ENCODE data around the gene SHC4. TPM values are rescaled to one million over a fixed set of nuclear protein-coding genes. Genes with fewer than 3 reads are reported as not detected.
A peak's percentile ranks its signal among the peaks of the same experiment; 100 is the strongest.
"Not testable (repeated sequence)": the region's sequence is repeated elsewhere in the genome, so short reads cannot be mapped to it uniquely, and the experiment has no call there.

Gene SHC4
- total RNA-seq, 1 experiment from 2014 or later, result 10.9 TPM

DNA sequence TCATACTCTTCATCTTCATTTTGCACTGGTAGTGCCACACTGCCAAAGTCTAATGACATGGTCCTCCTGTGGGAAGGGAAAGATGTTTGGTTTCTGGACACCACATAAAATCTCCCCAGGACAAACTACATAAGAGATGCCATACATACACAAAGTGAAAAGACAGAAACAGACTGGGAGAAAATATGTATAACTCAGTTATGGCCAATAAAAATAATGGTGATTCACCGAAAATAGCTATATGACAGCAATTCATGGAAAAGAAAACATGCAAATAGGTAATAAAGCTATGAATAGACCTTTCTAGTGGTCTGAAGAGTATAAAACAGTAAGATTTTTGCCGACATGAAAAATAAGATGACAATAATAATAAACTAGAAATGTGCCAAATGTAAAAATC lies 158.1 kb downstream of the SHC4 start:
- no peak for DNase-seq (ENCODE audit: extremely low read depth, low read depth)

DNA sequence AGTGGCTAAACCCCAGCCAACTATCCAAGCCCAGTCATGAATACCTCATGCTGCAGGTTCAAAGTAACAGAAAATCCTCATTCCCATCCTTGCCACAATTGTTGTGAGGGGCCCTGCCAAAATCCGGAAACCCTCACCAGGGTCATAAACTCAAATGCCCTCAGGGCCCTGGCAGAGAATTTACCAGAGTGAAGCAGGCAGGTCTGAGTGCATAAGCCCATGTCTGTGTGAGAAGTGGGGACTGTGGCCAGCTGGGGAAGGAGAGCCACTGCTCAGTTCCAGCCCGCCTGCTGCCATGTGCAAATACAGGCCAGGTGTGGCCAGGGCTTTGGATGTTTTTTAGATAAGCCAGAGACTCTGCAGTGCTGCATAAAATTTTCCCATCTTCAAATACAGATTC lies 159.8 kb downstream of the SHC4 start:
- no peak for DNase-seq (ENCODE audit: extremely low read depth, low read depth)

DNA sequence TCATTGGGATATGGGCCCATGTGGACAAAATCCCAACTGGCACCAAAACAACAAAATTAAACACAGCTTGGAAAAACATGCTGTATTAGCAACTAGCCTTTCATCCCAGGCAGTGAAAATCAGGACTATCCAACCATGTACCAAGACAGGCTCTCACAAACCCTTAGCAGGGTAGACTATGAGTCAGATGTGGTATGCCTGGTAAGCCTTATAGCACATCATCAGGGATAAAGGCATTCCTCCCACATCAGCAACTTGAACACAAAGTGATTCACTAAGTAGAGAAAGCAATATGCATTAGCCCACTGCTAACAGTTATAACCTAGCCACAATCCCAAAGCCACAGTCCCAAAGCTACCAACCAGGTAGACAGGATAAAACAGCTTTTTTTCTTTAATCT lies 160.9 kb downstream of the SHC4 start:
- DNase-seq (ENCODE audit: extremely low read depth, low read depth), result no peak

DNA sequence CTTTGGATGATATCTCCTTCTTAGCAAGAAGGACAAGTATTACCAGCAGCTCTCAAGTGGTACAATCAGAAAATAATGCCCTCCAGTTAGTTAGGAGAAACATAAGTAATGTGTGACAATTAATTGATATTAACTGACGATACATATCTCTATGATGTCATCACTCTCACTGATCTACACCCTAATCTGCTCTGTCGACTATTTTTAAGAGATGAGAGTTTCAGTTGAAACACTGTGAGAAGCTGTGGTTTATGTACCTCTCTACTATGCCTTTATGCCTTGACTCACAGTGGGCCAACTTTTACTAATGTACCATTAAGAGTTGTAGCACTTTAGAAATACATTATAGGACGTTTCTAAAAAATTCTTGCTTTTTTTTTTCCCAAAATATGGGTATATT lies 161.5 kb downstream of the SHC4 start:
- DNase-seq (ENCODE audit: extremely low read depth, low read depth), result no peak

DNA sequence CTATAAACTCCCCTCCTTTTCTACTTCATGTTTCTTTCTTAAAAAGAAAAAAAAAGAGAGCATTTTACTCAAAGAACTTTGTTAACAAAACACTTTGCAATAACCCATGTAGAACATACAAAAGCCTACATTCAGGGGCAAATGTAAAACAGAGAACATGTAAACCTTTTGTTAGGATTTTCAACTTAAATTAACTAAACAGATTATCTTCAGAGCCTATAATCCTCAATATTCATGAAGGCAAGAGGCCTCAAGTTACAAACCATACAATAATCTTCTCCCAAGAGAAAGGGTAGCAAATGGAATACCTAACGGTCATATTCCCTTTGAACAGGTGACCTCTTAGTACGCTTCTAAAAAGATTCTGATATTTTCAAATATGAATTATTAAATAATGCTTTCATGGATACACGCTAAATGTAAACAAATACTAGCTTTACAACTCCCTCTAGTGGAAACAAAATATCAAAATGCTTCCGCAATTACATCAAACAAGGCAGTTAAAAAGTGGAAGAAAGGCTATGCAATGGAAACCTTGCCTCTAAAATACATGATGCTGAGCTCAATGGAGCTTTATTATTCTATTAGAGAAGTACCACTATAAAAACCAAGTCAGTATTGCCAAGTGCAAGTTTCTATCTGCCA lies 162.8 kb downstream of the SHC4 start:
- DNase-seq (ENCODE audit: extremely low read depth, low read depth), result peak; percentile 17

DNA sequence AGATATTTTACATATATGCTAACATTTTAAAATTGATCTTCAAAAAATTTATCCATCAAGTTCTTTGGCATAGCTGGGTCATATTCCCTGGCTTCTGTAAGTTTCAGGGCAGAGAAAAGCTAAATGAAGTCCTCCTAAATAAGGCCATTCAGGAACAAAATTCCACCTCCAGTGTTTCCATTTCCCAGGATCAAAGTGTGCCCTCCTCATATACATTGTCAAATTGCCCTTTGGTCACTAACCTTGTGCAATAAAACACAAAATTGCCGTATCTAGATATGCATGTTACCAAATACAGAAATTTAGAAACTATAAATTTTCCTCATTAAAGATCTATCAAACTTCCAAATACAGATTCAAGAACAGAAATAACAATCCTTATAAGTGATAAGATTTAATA lies 163.5 kb downstream of the SHC4 start:
- no peak for DNase-seq (ENCODE audit: extremely low read depth, low read depth)

DNA sequence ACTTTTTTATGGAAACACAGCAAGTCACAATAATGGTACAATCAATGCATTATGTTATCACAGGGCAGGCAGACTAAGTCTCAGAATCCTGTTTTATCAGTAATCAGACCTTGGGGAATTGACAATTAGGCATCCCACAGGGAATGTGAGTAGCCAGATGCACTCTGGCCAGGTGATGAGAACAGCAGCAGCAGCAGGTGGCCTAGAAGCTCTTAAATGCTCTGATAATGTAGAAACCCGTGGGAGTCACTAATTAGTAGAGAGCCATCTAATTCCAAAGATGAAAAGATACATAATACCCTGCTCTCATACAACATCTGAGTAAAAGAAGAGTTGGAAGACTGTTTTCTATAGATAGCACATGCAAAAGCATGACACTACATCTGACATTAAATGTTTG lies 165.4 kb downstream of the SHC4 start:
- DNase-seq (ENCODE audit: extremely low read depth, low read depth), result no peak

DNA sequence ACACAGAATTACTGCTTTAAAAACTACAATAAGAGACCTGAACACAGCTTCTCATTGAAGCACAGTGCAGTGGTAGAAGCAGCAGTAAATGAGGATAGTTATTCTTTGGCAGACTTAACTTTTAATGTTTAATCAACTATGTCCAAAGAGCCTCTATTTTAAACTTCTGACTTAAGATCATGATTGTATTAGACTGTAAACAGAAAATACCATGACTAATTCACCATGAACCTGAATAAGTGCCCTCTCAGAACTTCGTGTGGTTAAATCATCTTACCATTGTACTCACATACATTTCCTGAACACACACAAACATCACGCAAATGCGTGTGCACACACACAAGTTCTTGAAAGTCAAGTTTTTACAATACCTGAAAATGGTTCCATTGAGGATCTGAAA lies 166.8 kb downstream of the SHC4 start:
- DNase-seq (ENCODE audit: extremely low read depth, low read depth), result no peak

DNA sequence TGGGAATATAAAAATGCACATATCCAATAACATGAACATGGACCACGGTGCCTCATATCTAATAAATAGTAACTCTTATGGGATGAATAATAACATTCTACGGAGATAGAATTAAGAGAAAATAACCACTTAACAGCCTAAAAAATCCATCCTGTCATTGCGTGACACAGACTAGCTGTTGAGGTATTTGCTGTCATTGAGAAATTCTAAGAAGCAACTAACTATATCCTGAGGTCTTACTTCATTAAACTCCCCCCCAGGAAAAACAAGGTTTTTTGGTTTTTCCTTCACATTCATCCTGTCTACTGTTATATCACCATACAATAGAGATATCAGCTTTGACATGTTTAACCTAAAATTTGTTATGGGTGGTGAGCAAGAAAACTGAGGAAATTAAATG lies 167.2 kb downstream of the SHC4 start:
- DNase-seq (ENCODE audit: extremely low read depth, low read depth), result no peak

DNA sequence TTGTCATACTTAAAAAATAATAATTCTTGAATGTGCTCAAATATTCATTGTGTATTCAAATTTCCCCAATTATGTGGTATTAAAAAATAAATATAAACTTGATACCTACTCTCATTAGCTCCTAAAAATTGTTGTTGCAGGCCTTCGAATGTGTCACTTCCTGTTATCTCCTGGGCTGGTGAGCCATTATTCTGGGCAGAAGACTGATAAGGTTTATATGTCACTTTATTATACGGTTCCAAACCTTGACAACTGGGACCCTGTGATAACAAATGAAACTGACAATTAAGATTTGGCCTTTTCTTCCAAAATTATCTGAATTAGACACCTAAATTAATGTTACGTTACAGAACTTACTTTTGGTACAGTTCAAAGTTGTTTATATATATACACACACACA lies 167.8 kb downstream of the SHC4 start:
- DNase-seq (ENCODE audit: extremely low read depth, low read depth), result no peak

DNA sequence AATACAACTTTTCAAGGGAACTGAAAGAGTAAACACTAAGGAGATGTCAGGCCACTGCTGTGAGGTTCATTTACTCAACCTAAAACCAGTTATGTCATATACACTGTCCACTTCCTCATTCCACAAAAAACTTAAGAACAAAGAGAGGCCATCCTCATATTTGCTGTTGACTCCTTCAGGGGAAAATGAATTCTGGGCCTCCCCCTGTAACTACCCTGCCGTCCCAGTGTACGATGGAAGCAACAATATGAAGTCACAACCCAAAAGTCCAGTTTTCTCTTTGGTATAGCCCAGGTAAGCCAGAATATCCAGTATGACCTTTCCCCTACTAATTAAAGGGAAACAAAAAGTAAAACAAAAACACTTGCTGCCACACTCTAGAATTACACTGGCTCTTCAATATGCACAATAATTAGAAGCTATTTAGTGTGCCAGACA lies 169.0 kb downstream of the SHC4 start:
- no peak for DNase-seq (ENCODE audit: extremely low read depth, low read depth)

DNA sequence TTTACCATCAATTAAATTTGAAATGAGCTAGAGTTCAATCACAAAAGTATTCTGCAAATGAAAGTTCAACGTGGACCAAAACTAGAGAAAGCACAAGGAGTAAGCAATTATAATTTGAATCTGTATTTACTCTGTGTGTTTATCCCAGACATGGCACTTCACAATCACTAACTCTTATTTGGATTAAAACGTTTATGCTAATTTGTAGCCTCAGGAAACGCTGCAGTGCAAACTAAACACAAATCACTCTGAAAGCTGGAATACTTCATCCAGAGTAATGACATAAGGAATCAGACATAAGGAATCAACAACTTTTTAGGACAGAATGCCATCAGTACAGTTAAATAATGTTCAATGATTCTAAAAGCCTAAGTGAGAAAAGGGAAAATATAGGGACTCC lies 171.3 kb downstream of the SHC4 start:
- no peak for DNase-seq (ENCODE audit: extremely low read depth, low read depth)

DNA sequence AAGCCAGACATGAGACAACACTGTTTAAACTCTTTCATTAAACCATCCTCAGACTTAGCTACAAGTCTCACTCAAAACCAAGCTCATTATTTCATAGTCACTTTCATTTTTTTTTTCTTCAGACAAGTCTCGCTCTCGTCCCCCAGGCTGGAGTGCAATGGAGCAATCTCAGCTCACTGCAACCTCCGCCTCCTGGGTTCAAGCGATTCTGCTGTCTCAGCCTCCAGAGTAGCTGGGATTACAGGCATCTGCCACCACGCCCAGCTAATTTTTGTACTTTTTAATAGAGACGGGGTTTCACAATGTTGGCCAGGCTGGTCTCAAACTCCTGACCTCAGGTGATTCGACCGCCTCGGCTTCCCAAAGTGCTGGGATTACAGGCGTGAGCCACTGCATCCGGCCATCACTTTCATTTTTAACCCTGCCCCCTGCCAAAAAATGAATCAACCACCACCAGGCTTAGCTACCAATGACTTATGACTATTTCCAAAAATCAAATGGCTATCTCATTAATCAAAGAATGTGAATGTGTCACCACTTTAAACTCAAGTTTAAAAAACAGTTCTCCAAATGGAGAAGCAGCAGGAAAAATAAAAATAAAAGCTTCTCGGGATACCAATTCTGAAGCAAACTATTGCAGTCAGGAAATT lies 173.1 kb downstream of the SHC4 start:
- DNase-seq (ENCODE audit: extremely low read depth, low read depth), result not testable (repeated sequence)

DNA sequence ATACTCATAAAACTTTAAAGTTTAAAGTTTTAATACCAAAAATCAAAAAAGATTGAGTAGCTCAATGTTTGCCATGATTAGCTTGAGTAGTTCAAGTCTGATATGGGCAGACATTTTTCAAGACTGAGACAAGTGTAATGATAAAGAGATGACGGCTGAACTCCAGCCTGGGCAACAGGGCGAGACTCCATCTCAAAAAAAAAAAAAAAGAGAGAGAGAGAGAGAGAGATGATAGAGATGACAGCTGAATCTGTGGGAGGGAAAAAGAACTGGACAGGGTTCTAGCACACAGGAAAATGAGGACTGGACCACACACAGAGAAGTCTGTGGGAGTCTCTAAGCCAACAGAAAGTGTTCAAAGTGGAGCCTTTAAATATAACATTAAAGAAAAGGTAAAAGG lies 178.0 kb downstream of the SHC4 start:
- DNase-seq (ENCODE audit: extremely low read depth, low read depth), result no peak

DNA sequence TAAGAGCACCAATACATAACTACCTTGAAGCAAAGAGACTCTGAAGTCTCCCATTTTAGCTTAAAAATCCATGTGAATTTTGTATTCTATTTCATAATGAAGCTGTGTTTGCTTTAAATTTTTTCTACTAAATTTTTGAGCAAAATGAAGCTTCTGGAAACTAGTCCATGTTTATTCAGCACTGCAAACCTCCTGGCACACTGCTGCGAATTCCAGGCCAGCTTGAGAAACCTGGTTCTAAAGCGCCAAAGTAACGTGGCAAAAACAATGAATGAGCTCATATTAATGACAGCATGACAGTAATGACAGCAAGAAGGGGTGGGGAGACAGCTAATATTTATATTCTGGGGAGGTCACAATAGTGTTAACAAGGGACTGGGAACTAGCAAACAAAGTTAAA lies 178.5 kb downstream of the SHC4 start:
- no peak for DNase-seq (ENCODE audit: extremely low read depth, low read depth)

DNA sequence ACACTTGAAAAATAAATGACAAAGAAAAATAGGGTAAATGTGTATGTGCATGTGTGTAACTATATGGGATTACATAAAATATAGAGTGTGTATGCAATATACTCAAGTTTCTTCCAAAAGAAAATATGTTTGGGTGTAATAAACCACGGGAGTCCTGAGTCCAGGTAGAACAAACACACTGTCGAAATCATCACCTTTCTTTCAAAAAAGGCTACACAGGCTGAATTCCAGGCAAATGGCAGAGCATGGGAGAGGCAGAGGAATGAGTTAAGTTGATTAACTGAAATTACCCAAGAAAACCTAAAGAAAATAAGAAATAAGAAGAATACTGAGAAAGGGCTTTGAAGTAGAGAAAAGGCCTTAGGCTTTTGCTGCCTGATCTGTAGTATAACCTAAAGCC lies 179.0 kb downstream of the SHC4 start:
- no peak for DNase-seq (ENCODE audit: extremely low read depth, low read depth)

DNA sequence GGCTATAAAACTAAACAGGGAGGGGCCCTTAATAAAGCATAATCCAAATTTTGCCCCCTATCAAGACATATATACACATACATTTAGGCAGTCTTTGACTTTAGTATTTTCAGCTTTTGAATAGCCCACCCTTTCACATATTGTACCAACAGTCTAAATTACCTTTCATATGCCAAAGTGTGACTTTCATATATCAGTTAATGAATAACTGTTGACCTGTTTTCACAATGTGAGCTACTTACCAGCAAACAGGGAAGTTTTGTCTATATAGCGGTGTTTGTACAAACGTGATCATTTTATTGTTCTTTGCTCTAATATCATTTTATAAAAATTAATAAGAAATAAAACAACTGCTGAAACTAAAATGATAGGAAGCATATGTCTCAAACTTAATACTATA lies 180.8 kb downstream of the SHC4 start:
- no peak for DNase-seq (ENCODE audit: extremely low read depth, low read depth)

DNA sequence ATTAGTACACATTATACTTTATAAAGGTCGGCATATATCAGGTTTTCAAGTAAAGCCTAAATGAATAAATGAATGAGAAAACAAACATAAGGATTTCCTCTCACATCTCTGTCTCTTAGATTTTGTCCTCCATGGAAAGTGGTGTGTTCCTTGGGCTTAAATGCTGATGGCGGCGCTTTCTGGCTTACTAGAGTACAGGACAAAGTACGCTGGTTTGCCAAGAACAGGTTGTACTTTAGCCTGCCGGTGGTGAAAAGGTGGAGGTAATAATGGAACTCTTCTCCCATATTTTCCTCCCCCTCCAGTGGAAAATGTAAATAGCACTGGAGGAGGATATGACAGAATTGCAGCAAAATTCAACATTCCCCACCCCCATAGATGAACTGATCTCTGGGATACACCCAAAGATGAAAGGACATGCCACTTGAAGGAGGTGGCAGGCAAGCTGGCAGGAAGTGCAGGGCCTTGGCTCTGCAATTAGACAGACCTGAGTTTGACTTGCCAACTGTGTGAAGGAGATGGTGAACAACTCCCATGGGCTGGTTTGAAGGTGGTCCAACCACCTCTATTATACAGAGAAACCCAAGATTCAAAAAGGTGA lies 182.1 kb downstream of the SHC4 start:
- DNase-seq (ENCODE audit: extremely low read depth, low read depth), result no peak

DNA sequence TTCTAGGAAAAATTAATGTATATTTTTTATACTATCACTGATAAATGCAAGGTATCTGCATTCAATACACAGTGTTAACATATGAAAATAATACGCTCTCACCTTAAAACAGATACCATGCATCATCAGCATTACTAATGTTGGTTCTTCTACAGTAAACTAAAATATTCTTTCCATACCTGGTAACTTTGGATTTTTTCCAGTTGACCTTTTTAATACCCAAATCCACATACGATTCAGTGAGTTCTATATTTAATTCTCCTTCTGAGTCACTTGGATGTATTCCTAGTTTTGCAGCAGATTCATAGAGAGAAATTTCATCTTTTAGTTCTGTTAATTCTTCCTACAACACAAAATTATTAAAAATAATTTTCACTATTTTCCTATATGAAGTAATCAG lies 182.7 kb downstream of the SHC4 start:
- no peak for DNase-seq (ENCODE audit: extremely low read depth, low read depth)

DNA sequence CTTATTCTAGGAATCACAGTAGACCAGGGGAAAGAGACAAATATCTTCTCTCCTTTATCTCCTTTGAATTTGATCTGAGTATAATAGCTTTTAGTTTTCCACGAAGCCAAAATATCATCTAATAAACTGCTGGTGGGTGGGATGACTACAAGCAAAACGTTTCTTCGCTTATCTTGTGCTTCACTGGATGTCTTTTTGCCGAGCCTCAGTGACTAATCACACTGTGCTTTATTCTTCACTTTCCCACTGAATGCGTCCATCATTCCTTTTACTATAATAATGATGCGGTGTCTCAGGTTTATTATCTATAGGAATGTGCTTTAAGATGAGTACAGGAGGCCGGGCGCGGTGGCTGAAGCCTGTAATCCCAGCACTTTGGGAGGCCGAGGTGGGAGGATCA lies 185.4 kb downstream of the SHC4 start:
- DNase-seq (ENCODE audit: extremely low read depth, low read depth), result no peak

DNA sequence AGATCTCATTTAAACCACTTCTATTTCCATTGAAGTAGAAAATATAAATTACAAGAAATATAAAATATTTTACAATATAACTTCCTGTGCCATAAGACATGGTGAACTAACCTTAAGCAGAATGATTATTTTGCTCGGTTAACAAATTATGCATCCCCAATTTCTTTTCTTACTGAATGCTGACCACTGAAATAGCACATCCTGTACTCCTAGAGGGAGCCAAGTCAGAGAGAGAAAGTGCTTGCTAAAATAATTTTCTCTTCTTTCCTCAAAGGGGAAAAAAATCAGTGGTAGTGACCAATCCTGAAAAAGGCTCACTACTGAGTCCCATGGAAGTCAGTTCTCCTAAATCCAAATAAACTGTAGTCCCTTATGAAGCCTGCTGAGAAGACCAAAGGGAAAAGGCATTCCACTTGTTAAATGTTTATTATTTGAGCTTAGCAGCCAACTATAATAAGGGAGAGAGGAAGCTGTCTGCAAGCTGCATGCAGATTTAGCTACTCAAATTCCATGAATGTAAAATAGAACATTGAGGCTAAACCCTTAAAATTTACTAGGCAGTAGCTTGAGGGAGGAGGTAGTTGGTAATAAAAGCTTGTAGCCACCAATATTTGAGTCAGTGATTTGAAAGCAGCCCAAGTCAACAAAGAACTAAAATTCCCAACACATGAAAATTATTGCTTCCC lies 185.9 kb downstream of the SHC4 start:
- no peak for DNase-seq (ENCODE audit: extremely low read depth, low read depth)

DNA sequence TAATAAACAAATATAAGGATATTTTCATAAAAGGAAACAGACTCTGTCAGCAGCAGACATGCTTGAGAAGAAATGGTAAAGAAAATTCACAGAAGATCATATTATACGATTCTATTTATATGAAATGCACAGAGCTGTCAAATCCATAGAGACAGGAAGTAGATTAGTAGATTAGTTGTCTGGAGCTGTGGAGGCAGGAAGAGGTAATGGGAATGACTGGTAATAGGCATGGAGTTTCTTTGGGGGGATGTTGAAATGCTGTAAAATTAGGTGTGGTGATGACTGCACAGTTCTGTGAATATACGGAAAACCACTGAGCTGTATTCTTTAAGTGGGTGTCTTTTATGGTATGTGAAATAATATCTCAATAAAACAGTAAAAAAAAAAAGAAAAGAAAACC lies 188.2 kb downstream of the SHC4 start:
- no peak for DNase-seq (ENCODE audit: extremely low read depth, low read depth)

Measured in NCI-H460 (cell line).